ENCODE results near the gene OTOR. TPM values are rescaled to one million over a fixed set of nuclear protein-coding genes. Genes with fewer than 3 reads are reported as not detected.

OTOR gene
- total RNA-seq, 2 experiments from 2014 or later, result not detected

DNA sequence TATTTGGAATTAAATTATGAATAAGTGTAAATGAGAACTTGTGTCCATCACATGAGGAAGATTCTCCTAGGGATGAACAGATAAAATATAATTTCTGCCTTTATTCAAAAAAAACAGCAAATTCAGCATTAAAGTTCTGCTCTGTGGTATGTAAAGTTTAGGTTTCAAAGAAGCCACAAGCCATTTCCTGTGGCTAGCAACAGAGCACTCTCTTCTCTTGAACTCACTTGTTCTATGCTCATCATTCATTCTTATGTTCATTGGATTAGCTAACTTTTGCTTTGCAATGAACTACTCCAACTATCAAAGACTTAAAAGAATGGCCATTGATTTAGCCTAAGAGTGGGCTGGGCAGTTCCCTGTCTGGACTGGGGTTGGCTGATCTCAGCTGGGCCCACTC, 39.1 kb upstream of the OTOR start:
- Histone ChIP-seq H3K79me2 (ENCODE audit: insufficient read depth, low read depth, low read length) (no peaks in the 10 kb centered on the region), H3K4me1 (ENCODE audit: insufficient read depth, low read length, poor library complexity, severe bottlenecking) (peaks cover 47% of the 10 kb centered on the region), H2AFZ (ENCODE audit: low read length) (peak overlapping the region; percentile 65; the same call in 1 of the 2 replicates), H3K4me3 (ENCODE audit: low read depth, low read length, poor library complexity, severe bottlenecking) (peak overlapping the region; percentile 38), H3K9me2 (ENCODE audit: insufficient read depth, low read length) (no peaks in the 10 kb centered on the region), H3K27ac (ENCODE audit: low read depth, low read length, poor library complexity, severe bottlenecking) (peak overlapping the region; percentile 18), H3K9me3 (ENCODE audit: low read length) (0 out of 2 replicates have a peak, but pooled peaks cover 4% of the 10 kb centered on the region), H4K20me1 (ENCODE audit: insufficient read depth, low read length) (no peaks in the 10 kb centered on the region), H3K36me3 (ENCODE audit: insufficient read depth, low read length) (no peaks in the 10 kb centered on the region), H3K4me2 (ENCODE audit: low read length) (peak overlapping the region; percentile 65)
- ChIA-PET CTCF (ENCODE audit: unreplicated experiment) (no interaction called here), POLR2A (interaction anchor here (0.5 to 10.9 kb wide), 4 partner anchors 10 to 29 kb away, joined by 3 to 82 read pairs (median 5); partner anchors contain the start of gene SNRPB2)
- no peak for TF ChIP-seq EZH2phosphoT487 (IDR thresholded peaks at IDR 0.05; ENCODE audit: borderline replicate concordance, low read depth, low read length)
- TF ChIP-seq CTCF (conservative IDR thresholded peaks at IDR 0.05; ENCODE audit: low read length), result no peak
- intact Hi-C loops (cut with micrococcal nuclease; ENCODE audit: unreplicated experiment), result no loop called here
- peak; percentile 41 for DNase-seq (ENCODE audit: low spot score)
- BruUV-seq (replicated peaks), result no TSS peak

DNA sequence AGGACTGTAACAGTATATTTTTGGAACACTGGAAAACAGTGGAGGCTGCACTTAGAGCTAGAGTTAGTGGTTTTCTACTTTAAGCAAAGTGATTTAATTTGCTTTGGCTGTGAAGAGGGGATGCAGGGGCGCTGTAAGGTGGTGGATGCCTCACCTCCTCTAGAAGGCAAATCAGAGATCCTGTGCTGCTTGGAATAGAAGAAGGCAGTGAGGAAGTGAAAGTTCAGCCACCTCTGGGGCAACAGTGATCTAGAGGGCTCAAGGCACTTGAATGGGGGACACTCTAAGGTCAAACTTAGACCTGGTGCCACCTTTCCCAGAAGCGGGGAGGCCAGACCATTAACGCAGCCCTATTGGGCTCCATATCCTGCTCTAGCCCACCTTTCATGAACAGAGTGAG, 37.4 kb upstream of the OTOR start:
- H3K36me3 ChIP-seq (ENCODE audit: insufficient read depth, low read length), result no peaks in the 10 kb centered on the region
- no peaks in the 10 kb centered on the region for H3K9me2 ChIP-seq (ENCODE audit: insufficient read depth, low read length)
- H3K79me2 ChIP-seq (ENCODE audit: insufficient read depth, low read depth, low read length), result no peaks in the 10 kb centered on the region
- no peaks in the 10 kb centered on the region for H4K20me1 ChIP-seq (ENCODE audit: insufficient read depth, low read length)
- DNase-seq (ENCODE audit: low spot score), result peak; percentile 59
- H3K27ac ChIP-seq (ENCODE audit: low read depth, low read length, poor library complexity, severe bottlenecking), result peak overlapping the region; percentile 45
- no TSS peak for BruUV-seq (replicated peaks)
- H2AFZ ChIP-seq (ENCODE audit: low read length), result peak overlapping the region; percentile 65; the same call in 1 of the 2 replicates
- peak overlapping the region; percentile 7 for H3K4me3 ChIP-seq (ENCODE audit: low read depth, low read length, poor library complexity, severe bottlenecking)
- ChIA-PET POLR2A (interaction anchor here (0.6 to 10.9 kb wide), 9 partner anchors 8 to 574 kb away, joined by 3 to 82 read pairs (median 4); partner anchors contain the start of gene SNRPB2), CTCF (ENCODE audit: unreplicated experiment) (no interaction called here)
- peak overlapping the region; percentile 60 for H3K4me2 ChIP-seq (ENCODE audit: low read length)
- TF ChIP-seq EZH2phosphoT487 (IDR thresholded peaks at IDR 0.05; ENCODE audit: borderline replicate concordance, low read depth, low read length) (no peak), CTCF (conservative IDR thresholded peaks at IDR 0.05; ENCODE audit: low read length) (no peak)
- intact Hi-C loops (cut with micrococcal nuclease; ENCODE audit: unreplicated experiment), result loop anchor here (5.0 kb wide), 1 partner anchor 138 kb away; the partner anchor contains the start of gene KIF16B
- H3K9me3 ChIP-seq (ENCODE audit: low read length), result 0 out of 2 replicates have a peak, but pooled peaks cover 1% of the 10 kb centered on the region
- peaks cover 47% of the 10 kb centered on the region for H3K4me1 ChIP-seq (ENCODE audit: insufficient read depth, low read length, poor library complexity, severe bottlenecking)

DNA sequence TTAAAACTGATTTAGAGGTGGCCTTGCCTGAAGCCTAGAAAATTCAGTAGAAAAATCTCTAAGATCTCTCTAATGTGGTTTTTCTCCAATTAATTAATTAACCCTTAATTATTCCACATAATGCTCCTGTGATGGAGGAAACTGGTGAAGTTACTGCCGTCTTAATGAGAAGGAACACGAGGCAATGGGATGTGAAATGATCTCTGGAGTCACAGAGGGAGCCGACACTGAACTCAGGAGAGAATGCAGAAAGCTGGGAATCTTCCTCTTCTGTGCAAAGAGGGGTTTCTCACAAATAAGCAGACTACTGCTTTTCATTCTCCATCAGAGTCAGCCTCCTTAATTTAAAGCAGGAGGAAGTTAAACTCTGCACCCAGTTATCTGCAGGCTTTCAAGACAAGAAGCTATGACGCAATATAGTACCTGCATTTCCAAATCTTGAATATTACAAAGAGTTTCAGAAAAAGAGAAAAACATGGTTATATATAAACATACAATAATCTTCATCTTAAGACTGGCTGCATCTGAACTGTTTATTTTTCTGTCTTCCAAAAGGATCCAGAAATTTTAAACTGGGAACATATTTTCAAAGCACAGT, 36.4 kb upstream of the OTOR start:
- no peak for TF ChIP-seq CTCF (conservative IDR thresholded peaks at IDR 0.05; ENCODE audit: low read length)
- TF ChIP-seq EZH2phosphoT487 (IDR thresholded peaks at IDR 0.05; ENCODE audit: borderline replicate concordance, low read depth, low read length), result no peak
- ChIA-PET POLR2A (interaction anchor here (0.5 to 10.9 kb wide), 2 partner anchors 18 to 167 kb away, joined by 4 to 82 read pairs; partner anchors contain the start of gene SNRPB2), CTCF (ENCODE audit: unreplicated experiment) (no interaction called here)
- intact Hi-C loops (cut with micrococcal nuclease; ENCODE audit: unreplicated experiment), result loop anchor here (2.0 to 5.0 kb wide), 2 partner anchors 17 to 139 kb away; partner anchors contain the start of gene KIF16B
- Histone ChIP-seq H3K79me2 (ENCODE audit: insufficient read depth, low read depth, low read length) (no peaks in the 10 kb centered on the region), H3K9me3 (ENCODE audit: low read length) (no peaks in the 10 kb centered on the region), H2AFZ (ENCODE audit: low read length) (peak overlapping the region; percentile 15; the same call in 1 of the 2 replicates), H3K4me3 (ENCODE audit: low read depth, low read length, poor library complexity, severe bottlenecking) (no peak overlapping the region), H3K9me2 (ENCODE audit: insufficient read depth, low read length) (no peaks in the 10 kb centered on the region), H3K4me2 (ENCODE audit: low read length) (no peak overlapping the region), H3K4me1 (ENCODE audit: insufficient read depth, low read length, poor library complexity, severe bottlenecking) (peaks cover 47% of the 10 kb centered on the region), H4K20me1 (ENCODE audit: insufficient read depth, low read length) (no peaks in the 10 kb centered on the region), H3K36me3 (ENCODE audit: insufficient read depth, low read length) (no peaks in the 10 kb centered on the region), H3K27ac (ENCODE audit: low read depth, low read length, poor library complexity, severe bottlenecking) (no peak overlapping the region)
- no peak for DNase-seq (ENCODE audit: low spot score)
- no TSS peak for BruUV-seq (replicated peaks)

Measured in OCI-LY7 (cell line).